Neural cell (in vitro differentiated cells): ENCODE data around the gene MR1. TPM values are rescaled to one million over a fixed set of nuclear protein-coding genes. Genes with fewer than 3 reads are reported as not detected.
"Not testable (repeated sequence)": the region's sequence is repeated elsewhere in the genome, so short reads cannot be mapped to it uniquely, and the experiment has no call there.

Source experiments
- H2AFZ ChIP-seq: fragments of 200-600, 300-800 bp; sonication (generic), shearing (Covaris generic); 2 replicates; pipeline ENCODE4 v1.6.0; 2014; ENCODE audit warnings: low read depth, mild to moderate bottlenecking, antibody characterized with exemption, low read length, moderate library complexity
- H3F3A ChIP-seq: fragments of 200-600 bp; shearing (Covaris generic); 2 replicates; pipeline ENCODE4 v1.6.1; 2016; ENCODE audit warnings: mild to moderate bottlenecking, moderate library complexity, mixed read lengths, antibody characterized with exemption, low read length; ENCODE audit not compliant: insufficient read depth, poor library complexity, severe bottlenecking
- H3K27ac ChIP-seq: fragments of 200-600, 300-800 bp; sonication (generic), shearing (Covaris generic); 2 replicates; pipeline ENCODE4 v1.5.1; 2014; ENCODE audit warnings: mild to moderate bottlenecking, low read length, moderate library complexity
- H3K27me3 ChIP-seq: fragments of 300-800, 200-600 bp; sonication (generic), shearing (Covaris generic); 2 replicates; pipeline ENCODE4 v1.6.0; 2014; ENCODE audit warnings: mild to moderate bottlenecking, low read depth, low read length, moderate library complexity; ENCODE audit not compliant: insufficient read depth
- H3K36me3 ChIP-seq: fragments of 300-800, 200-600 bp; sonication (generic), shearing (Covaris generic); 2 replicates; pipeline ENCODE4 v1.5.1; 2014; ENCODE audit warnings: mild to moderate bottlenecking, antibody characterized with exemption, low read length, moderate library complexity; ENCODE audit not compliant: insufficient read depth
- H3K4me2 ChIP-seq: fragments of 300-800, 200-600 bp; sonication (generic), shearing (Covaris generic); 2 replicates; pipeline ENCODE4 v1.6.0; 2014; ENCODE audit warnings: mild to moderate bottlenecking, low read length
- H3K4me3 ChIP-seq: fragments of 300-800, 200-600 bp; sonication (generic), shearing (Covaris generic); 2 replicates; pipeline ENCODE4 v1.5.1; 2014; ENCODE audit warnings: mild to moderate bottlenecking, low read length, moderate library complexity
- H3K79me2 ChIP-seq: fragments of 200-600 bp; shearing (Covaris generic); replicated peaks from 2 replicates; pipeline ENCODE4 v1.6.0; 2014; ENCODE audit warnings: mild to moderate bottlenecking, low read length, moderate library complexity; ENCODE audit not compliant: insufficient read depth
- H3K9ac ChIP-seq: fragments of 300-800, 200-600 bp; sonication (generic), shearing (Covaris generic); 2 replicates; pipeline ENCODE4 v1.6.1; 2016; ENCODE audit warnings: mild to moderate bottlenecking, low read length, mixed read lengths
- H3K9me2 ChIP-seq: fragments of 200-600 bp; shearing (Covaris generic); 2 replicates; pipeline ENCODE4 v1.6.1; 2016; ENCODE audit warnings: mild to moderate bottlenecking, low read length, mixed read lengths; ENCODE audit not compliant: insufficient read depth
- H3K9me3 ChIP-seq: fragments of 200-600, 300-800 bp; sonication (generic), shearing (Covaris generic); 2 replicates; pipeline ENCODE4 v1.6.1; 2016; ENCODE audit warnings: mild to moderate bottlenecking, mixed run types, low read length, moderate library complexity, mixed read lengths
- H4K20me1 ChIP-seq: fragments of 200-600 bp; shearing (Covaris generic); 2 replicates; pipeline ENCODE4 v1.6.1; 2016; ENCODE audit warnings: mild to moderate bottlenecking, mixed run types; ENCODE audit not compliant: insufficient read depth
- CTCF ChIP-seq: fragments of 450-650 bp; IDR thresholded peaks from 2 replicates; pipeline ENCODE4 v1.5.1; 2014; ENCODE audit warnings: antibody characterized with exemption, mild to moderate bottlenecking, moderate library complexity; ENCODE audit not compliant: poor library complexity, severe bottlenecking
- EP300 ChIP-seq: fragments of 450-650 bp; conservative IDR thresholded peaks from 2 replicates; pipeline ENCODE4 v1.6.1; 2014; ENCODE audit warnings: antibody characterized with exemption, mild to moderate bottlenecking, moderate library complexity; ENCODE audit not compliant: poor library complexity, severe bottlenecking
- EZH2 ChIP-seq: fragments of 200-600, 300-800 bp; shearing (Covaris generic), sonication (generic); IDR thresholded peaks from 2 replicates; pipeline ENCODE4 v1.6.1; 2014; ENCODE audit warnings: antibody characterized with exemption, low read length, borderline replicate concordance, mild to moderate bottlenecking; ENCODE audit not compliant: insufficient read depth, poor library complexity, severe bottlenecking
- MXI1 ChIP-seq: fragments of 450-650 bp; conservative IDR thresholded peaks from 2 replicates; pipeline ENCODE4 v1.6.1; 2014; ENCODE audit warnings: antibody characterized with exemption, mild to moderate bottlenecking; ENCODE audit not compliant: poor library complexity, severe bottlenecking
- POLR2AphosphoS5 ChIP-seq: IDR thresholded peaks from 2 replicates; pipeline ENCODE4 v1.6.1; 2012
- RAD21 ChIP-seq: fragments of 450-650 bp; conservative IDR thresholded peaks from 2 replicates; pipeline ENCODE4 v1.6.1; 2014; ENCODE audit warnings: antibody characterized with exemption, mild to moderate bottlenecking, moderate library complexity
- REST ChIP-seq: IDR thresholded peaks from 2 replicates; pipeline ENCODE4 v1.6.1; 2012; ENCODE audit warnings: borderline replicate concordance
- SMC3 ChIP-seq: fragments of 450-650 bp; conservative IDR thresholded peaks from 2 replicates; pipeline ENCODE4 v1.6.1; 2014; ENCODE audit warnings: antibody characterized with exemption, mild to moderate bottlenecking, moderate library complexity; ENCODE audit not compliant: poor library complexity
- TAF1 ChIP-seq: IDR thresholded peaks from 2 replicates; pipeline ENCODE4 v1.6.1; 2012; ENCODE audit warnings: low read depth
- polyA plus RNA-seq: library from polyadenylated mRNA; depleted of rRNA; stranded (reverse); fragments of >200 nt; gene quantifications from 2 replicates; pipeline ENCODE4 v1.2.3, GENCODE V29; 2014

MR1 gene
- polyA plus RNA-seq, 1 donor from 2014 or later = not detected

GRCh38 chr1:181060066-181060465, 26.3 kb downstream of the MR1 start:
- no peak overlapping the region for H2AFZ ChIP-seq
- H3F3A ChIP-seq = no peaks in the 10 kb centered on the region
- no peak overlapping the region for H3K4me2 ChIP-seq
- H3K9me2 ChIP-seq = no peaks in the 10 kb centered on the region
- H4K20me1 ChIP-seq = no peaks in the 10 kb centered on the region
- no peak for TF ChIP-seq EP300
- no peak for TF ChIP-seq CTCF
- no peak for TF ChIP-seq TAF1
- TF ChIP-seq MXI1 = no peak
- TF ChIP-seq REST = no peak
- TF ChIP-seq SMC3 = no peak
- no peak for TF ChIP-seq EZH2
- no peak for TF ChIP-seq POLR2AphosphoS5
- TF ChIP-seq RAD21 = no peak
- H3K79me2 ChIP-seq = no peaks in the 10 kb centered on the region
- H3K9ac ChIP-seq = no peak overlapping the region
- no peak overlapping the region for H3K27ac ChIP-seq
- H3K4me3 ChIP-seq = no peak overlapping the region
- H3K9me3 ChIP-seq = peaks cover 3% of the 10 kb centered on the region
- H3K36me3 ChIP-seq = no peaks in the 10 kb centered on the region
- no peaks in the 10 kb centered on the region for H3K27me3 ChIP-seq

- H4K20me1 ChIP-seq, H3K9ac ChIP-seq, H3K27me3 ChIP-seq, H3K79me2 ChIP-seq, H2AFZ ChIP-seq, H3K9me2 ChIP-seq, H3F3A ChIP-seq, H3K4me3 ChIP-seq, H3K36me3 ChIP-seq, H3K27ac ChIP-seq, H3K9me3 ChIP-seq, H3K4me2 ChIP-seq: not testable (repeated sequence)
These were observed 27.2 kb downstream of the MR1 start for GRCh38 chr1:181060947-181061346.

GRCh38 chr1:181061487-181061886, 27.7 kb downstream of the MR1 start:
- TF ChIP-seq MXI1 = no peak
- TF ChIP-seq CTCF = no peak
- TF ChIP-seq EZH2 = no peak
- no peak for TF ChIP-seq RAD21
- TF ChIP-seq POLR2AphosphoS5 = no peak
- TF ChIP-seq REST = no peak
- no peak for TF ChIP-seq TAF1
- no peak for TF ChIP-seq SMC3
- no peak for TF ChIP-seq EP300
- Histone ChIP-seq H3F3A (no peaks in the 10 kb centered on the region), H3K4me3 (no peak overlapping the region), H3K27ac (no peak overlapping the region), H3K9me3 (peaks cover 3% of the 10 kb centered on the region), H3K27me3 (no peaks in the 10 kb centered on the region), H3K9ac (no peak overlapping the region), H2AFZ (no peak overlapping the region), H3K9me2 (no peaks in the 10 kb centered on the region), H3K36me3 (no peaks in the 10 kb centered on the region), H3K4me2 (no peak overlapping the region), H4K20me1 (no peaks in the 10 kb centered on the region), H3K79me2 (no peaks in the 10 kb centered on the region)
